CD4-positive, alpha-beta T cell treated with Interleukin-4 for 1 hour (primary cell): ENCODE data around the gene PPP2R2D.
"Not testable (repeated sequence)": the region's sequence is repeated elsewhere in the genome, so short reads cannot be mapped to it uniquely, and the experiment has no call there.

Experiments used
- DNase-seq, 2 donors: peaks; one replicate each; pipeline ENCODE4 v3.0.0-alpha.2; 2020 to 2022

Gene PPP2R2D

GRCh38 chr10:131979336-131979735, 78.5 kb downstream of the PPP2R2D start:
- DNase-seq: no peak

GRCh38 chr10:131979821-131980270, 79.0 kb downstream of the PPP2R2D start:
- DNase-seq: no peak

- no peak for DNase-seq
Measured at GRCh38 chr10:131980321-131980720, 79.5 kb downstream of the PPP2R2D start.

GRCh38 chr10:131980761-131981428, 80.1 kb downstream of the PPP2R2D start:
- DNase-seq: no peak

GRCh38 chr10:131981429-131982184, 80.8 kb downstream of the PPP2R2D start, which contains the start of gene BNIP3:
Gene BNIP3 (minus strand): TSS chr10:131981923. CDS start chr10:131981806, 117 bp downstream.
- DNase-seq: peak; percentile 95

- DNase-seq: no peak
Measured at GRCh38 chr10:131982185-131982756, 81.5 kb downstream of the PPP2R2D start.

- no peak for DNase-seq
Measured at GRCh38 chr10:131982796-131983195, 82.0 kb downstream of the PPP2R2D start.

- DNase-seq: no peak
Measured at GRCh38 chr10:131983780-131984179, 83.0 kb downstream of the PPP2R2D start.

GRCh38 chr10:131986851-131987250, 86.0 kb downstream of the PPP2R2D start:
- DNase-seq: not testable (repeated sequence)

GRCh38 chr10:131987301-131987700, 86.5 kb downstream of the PPP2R2D start:
- DNase-seq: not testable (repeated sequence)

GRCh38 chr10:131987786-131988185, 87.0 kb downstream of the PPP2R2D start:
- DNase-seq: not testable (repeated sequence)

GRCh38 chr10:131991726-131992125, 90.9 kb downstream of the PPP2R2D start:
- no peak for DNase-seq

- DNase-seq: no peak
Measured at GRCh38 chr10:131993275-131993674, 92.5 kb downstream of the PPP2R2D start.

GRCh38 chr10:131994435-131994834, 93.6 kb downstream of the PPP2R2D start:
- no peak for DNase-seq

- no peak for DNase-seq
Measured at GRCh38 chr10:131996466-131997365, 95.9 kb downstream of the PPP2R2D start.

- no peak for DNase-seq
Measured at GRCh38 chr10:131997366-131998049, 96.7 kb downstream of the PPP2R2D start.

- no peak for DNase-seq
Measured at GRCh38 chr10:131998050-131998844, 97.4 kb downstream of the PPP2R2D start.

GRCh38 chr10:131998845-131999681, 98.3 kb downstream of the PPP2R2D start:
- DNase-seq: no peak

GRCh38 chr10:132001238-132001972, 100.6 kb downstream of the PPP2R2D start:
- peak; percentile 32 to 41 for DNase-seq
